HT-29 (cell line): ENCODE data around the gene RNFT2. TPM values are rescaled to one million over a fixed set of nuclear protein-coding genes. Genes with fewer than 3 reads are reported as not detected.
"Not testable (repeated sequence)": the region's sequence is repeated elsewhere in the genome, so short reads cannot be mapped to it uniquely, and the experiment has no call there.

Source experiments
- DNase-seq: peaks from one replicate; pipeline ENCODE4 v3.0.0-alpha.2; 2015; ENCODE audit warnings: low spot score
- total RNA-seq: library from RNA; depleted of rRNA; stranded (reverse); fragments of >200 nt; shearing (Covaris generic); gene quantifications from 2 replicates; pipeline ENCODE4 v1.2.3, GENCODE V29; 2014

The RNFT2 gene
- total RNA-seq, 1 experiment from 2014 or later, result 16.2 TPM

DNA sequence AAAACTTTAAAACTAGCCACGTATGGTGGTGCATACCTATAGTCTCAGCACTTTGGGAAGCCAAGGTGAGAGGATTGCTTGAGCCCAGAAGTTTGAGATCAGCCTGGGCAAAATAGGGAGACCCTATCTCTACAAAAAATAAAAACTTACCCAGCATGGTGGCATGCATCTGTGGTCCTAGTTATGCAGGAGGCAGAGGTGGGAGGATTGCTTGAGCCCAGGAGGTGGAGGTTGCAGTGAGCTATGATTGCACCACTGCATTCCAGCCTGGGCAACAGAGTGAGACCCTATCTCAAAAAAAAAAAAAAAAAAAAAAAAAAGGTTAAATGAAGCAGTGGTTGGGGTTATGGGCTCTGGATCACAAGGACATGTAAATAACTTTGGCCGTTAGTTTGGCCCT is 4.7 kb downstream of the RNFT2 start:
- DNase-seq, result not testable (repeated sequence)

DNA sequence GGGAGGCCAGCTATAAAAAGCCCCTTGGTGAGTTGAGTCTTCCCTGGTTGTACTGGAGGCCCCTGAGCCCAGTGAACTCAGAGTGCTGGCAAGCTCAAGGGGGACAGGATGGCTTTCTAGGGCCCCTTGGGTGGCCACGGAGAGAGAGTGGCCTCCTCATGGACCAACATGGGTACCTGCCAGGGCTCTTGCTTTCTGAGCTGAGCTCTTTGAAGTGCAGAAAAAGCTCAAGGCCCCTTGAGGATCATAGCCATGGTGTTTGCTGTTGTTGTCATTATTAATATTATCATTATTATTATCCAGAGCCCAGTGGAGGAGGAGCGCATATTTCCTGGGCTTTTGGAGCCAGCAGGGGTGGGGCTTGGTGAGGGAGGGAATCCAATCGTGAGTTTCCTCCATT is 6.7 kb downstream of the RNFT2 start:
- no peak for DNase-seq

DNA sequence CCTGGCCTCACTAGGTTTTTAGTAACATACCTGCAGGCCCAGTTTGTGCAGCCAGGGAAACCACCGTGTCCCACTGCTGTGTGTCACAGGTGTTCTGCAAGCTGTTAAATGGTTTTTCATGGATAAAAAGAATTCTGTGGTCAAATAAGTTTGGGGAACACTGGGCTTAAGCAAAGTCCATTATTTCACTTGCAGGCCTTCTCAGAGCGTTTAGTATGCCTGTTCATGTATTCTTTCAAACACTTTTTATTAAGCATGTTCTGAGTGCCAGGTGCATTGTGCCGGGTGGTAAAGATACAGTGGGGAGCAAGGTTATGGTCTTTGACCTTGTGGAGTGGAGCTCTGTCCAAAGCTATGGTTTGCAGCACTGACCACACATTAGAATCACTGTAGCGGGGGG is 7.4 kb downstream of the RNFT2 start:
- DNase-seq, result no peak

DNA sequence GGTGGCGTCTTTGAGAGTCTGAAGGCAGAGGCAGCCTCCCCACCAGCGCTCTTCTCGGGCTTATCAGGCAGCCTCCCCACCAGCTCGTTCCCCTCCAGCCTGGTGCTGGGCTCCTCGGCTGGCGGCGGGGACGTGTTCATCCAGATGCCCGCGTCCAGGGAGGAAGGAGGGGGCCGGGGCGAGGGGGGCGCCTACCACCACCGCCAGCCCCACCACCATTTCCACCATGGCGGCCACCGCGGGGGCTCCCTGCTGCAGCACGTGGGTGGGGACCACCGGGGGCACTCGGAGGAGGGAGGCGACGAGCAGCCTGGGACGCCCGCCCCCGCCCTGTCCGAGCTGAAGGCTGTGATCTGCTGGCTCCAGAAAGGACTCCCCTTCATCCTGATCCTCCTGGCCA is 11.8 kb downstream of the RNFT2 start:
- DNase-seq, result no peak

DNA sequence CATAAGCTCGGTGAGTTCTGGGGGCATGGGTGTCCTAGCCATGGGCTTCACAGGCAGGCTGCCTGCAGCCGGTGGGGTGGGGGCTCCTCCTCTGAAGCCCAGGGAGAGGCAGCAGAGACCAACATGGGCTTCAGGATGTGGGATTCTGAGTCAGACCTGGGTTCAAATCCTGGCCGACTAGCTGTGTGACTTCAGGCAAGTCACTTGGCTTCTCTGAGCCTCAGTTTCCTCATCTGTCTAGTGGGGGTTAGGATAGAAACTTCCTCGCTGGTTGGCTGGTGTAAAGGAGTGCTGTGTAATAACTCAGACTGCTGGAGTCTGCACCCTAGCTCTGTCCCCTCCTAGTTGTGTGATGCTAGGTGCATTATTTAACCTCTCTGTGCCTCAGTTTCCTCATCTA is 12.2 kb downstream of the RNFT2 start:
- DNase-seq, result no peak

DNA sequence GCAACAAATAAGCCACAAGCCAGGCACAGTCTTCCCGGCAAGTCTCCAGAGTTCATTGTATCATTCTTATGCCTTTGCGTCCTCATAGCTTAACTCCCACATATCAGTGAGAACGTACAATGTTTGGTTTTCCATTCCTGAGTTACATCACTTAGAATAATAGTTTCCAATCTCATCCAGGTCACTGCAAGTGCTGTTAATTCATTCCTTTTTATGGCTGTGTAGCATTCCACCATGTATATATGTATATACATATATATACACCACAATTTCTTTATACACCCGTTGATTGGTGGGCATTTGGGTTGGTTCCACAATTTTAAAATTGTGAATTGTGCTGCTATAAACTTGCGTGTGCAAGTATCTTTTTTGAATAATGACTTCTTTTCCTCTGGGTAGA is 16.0 kb downstream of the RNFT2 start:
- DNase-seq, result not testable (repeated sequence)

DNA sequence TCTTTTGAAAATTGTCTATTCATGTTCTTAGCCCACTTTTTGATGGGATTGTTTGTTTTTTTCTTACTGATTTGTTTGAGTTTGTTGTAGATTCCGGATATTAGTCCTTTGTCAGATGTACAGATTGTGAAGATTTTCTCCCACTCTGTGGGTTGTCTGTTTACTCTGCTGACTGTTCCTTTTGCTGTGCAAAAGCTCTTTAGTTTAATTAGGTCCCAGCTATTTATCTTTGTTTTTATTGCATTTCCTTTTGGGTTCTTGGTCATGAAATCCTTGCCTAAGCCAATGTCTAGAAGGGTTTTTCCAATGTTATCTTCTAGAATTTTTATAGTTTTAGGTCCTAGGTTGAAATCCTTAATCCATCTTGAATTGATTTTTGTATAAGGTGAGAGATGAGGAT is 16.7 kb downstream of the RNFT2 start:
- DNase-seq, result not testable (repeated sequence)

DNA sequence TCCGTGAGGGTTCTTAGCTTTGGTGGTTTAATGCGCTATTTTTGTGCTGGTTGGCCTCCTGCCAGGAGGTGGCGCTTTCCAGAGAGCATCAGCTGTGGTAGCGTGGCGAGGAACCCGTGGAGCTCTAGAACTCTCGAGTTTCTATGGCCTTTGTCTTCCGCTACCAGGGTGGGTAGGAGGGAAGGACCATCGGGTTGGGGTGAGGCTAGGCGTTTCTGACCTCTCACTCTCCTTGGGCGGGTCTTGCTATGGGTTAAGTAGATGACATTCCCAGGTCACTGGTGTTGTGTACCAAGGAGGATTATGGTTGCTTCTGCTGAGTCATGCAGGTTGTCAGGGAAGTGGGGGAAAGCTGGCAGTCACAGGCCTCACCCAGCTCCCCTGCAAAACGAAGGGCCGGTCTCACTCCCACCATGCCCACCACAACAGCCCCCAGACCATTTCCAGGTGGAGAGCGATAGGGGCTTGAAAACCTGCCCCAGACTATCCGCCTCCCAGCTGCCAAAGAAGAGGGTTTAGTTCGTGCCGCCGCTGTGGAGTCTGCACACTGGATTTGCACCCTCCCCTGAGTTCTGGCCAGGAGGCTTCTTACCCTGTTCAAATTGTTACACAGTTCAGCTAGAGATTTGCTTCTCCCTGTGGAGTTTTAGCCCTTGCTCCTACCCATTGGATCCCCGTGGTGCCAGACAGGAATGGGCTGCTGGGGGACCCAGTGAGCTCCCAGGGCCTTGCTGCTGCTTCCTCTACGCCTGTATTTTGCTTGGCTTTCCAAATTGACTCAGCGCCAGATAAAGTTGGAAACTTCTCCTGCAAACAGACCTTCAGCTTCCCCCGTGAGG is 21.9 kb downstream of the RNFT2 start:
- no peak for DNase-seq

DNA sequence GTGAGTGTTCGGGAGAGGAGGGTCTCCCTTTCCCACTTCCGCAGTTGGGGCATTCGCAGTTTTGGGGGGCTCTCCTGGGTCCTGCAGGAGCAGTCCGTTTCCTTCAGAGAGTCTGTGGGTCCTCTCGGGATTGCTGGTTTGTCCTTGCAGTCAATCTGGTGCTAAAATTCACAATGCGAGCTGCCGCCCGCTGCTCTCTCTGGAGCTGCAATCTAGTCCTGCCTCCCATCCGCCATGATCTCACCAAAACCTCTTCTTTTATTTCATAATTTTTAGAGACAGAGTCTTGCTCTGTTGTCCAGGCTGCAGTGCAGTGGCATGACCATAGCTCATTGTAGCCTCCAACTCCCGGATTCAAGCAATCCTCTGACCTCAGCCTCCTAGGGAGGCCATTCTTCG is 22.5 kb downstream of the RNFT2 start:
- no peak for DNase-seq

DNA sequence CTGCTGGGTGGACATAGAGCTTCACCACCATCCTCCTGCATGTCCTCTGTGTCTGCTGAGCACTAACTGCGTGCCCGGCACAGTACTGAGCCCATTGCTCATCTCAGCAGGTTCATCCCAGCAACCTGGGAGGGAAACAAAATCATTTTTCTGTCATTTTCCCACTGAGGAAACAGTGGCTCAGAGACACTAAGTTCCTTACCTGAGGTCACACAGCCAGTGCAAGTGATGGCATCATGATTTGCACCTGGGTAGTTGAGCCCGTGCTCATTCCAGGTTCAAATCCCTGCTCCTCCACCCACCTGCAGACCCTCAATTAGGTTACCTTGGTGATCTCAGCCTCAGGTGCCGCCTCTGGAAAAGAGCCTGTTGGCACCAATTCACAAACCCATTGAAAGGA is 23.4 kb downstream of the RNFT2 start:
- no peak for DNase-seq

DNA sequence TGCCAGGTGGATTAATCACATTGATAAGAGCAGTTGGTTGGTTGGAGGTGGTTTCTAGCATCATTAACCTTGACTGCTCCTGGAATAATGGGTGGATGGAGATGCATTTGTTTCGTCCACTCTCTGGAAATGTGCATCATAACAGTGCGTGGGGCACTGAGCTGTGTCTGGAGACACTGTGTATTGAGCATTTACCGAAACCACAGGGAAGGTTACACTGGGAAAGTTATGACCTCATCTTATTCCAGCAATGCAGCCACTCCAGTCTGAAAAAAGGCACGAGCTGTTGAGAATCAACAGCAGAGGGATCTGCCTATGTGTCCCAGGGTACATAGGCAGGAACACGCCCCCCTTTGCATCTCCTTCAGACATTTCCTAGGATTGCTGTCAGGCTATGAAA is 27.2 kb downstream of the RNFT2 start:
- DNase-seq, result no peak

DNA sequence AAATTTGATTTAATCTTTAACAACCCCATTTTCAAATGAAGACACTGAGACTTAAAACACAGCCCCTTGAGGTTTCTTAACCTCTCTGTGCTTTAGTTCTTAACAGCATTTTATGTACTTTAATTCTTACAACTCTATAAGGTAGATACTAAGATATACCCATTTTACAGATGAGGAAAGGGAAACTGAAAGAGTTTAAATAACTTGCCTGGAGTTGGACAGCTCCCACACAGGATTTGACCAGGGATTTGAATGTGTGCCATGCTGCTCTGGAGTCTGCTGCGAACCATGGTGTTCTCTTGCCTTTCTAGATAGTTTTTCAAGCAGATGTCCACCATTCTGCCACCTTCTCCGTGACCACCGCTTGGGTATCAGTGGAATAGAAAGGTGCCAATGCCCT is 28.2 kb downstream of the RNFT2 start:
- DNase-seq, result no peak

DNA sequence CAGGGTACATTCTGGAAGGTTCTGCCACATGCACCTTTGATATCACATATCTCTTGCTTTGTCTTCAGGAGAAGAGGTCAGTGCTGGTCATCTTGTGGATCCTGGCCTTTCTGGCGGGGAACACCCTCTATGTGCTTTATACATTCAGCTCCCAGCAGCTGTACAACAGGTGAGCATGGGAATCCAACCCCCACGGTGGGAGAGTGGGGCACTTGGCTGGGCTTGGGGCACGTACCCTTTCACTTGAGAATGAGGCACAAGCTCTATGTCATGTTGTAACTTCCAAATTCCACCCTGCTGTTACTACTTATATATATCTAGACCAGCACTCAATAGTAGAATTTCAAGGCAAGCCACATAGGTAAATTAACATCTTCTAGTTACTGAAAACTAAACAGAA is 28.6 kb downstream of the RNFT2 start:
- no peak for DNase-seq

DNA sequence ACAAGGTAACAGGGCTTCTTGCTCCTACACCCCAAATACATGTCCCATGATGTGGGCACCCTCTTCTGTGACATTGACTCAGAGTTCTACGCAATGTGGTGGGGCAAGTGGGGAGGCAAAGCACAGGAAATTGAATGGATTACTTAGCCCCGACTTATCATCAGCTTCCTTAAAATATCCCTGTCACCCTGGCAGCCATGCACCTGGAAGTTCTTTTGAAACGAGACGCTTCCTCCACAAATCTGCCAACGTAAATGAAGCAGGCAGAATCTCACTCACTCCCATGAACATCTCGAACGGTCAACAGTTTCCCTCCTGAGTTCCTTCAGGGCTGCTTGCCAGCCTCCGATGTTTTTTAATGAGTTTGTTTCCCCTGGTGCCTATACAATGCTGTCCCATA is 33.5 kb downstream of the RNFT2 start:
- DNase-seq, result no peak

DNA sequence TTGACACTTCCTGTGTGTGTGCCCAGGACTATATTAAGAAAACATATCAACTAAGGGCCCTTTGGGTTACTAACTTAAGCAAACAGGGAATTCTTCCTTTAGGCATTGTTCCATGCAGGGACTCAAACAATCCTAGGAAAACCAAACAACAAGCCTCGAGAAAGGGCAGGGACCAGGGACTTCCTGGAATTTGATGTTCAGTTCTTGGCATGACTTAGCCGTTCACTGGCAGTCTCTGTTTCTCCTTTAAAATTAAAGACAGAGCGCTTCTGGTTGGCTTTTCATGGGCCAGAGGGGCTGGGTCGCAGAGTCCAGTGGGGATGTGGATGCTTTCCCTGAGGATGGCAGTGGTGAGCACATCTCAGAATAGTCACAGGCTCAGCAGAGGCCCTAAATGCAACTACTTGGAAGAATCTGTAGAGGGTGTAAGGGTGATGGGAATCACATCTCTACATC is 35.2 kb downstream of the RNFT2 start:
- DNase-seq, result peak; percentile 15

DNA sequence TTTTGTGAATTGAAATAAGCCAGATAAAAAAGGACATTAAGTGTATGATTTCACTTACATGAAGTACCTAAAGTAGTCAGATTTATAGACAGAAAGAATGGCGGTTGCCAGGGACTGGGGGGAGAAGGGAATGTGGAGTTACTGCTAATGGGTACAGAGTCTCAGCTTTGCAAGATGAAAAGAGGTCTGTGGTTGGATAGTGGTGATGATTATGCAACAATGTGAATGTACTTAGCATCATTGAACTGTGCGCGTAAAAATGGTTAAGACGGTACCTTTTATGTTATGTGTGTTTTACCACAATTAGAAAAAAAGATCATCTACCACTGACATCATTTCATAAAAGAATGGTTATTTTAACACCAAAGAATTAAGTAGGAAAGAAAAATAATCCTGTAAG is 35.9 kb downstream of the RNFT2 start:
- DNase-seq, result no peak

DNA sequence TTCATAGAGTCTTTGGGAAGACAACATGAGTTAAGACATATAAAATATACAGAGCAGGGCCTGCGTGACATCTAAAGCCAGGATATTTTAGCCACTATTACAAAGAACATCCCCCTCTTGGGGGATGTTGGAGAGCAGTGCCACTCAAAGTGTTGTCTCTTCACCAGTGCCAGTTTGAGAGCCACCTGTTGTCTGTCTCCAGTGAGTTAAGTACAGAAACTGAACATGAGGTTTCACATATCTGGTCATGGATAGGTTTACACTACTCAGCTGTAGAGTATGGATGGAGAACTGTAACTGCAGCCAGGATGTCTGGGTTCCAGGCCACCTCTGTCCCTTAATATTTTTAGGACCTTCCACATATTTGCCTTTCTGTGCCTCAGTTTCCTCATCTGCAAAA is 39.1 kb downstream of the RNFT2 start:
- no peak for DNase-seq

DNA sequence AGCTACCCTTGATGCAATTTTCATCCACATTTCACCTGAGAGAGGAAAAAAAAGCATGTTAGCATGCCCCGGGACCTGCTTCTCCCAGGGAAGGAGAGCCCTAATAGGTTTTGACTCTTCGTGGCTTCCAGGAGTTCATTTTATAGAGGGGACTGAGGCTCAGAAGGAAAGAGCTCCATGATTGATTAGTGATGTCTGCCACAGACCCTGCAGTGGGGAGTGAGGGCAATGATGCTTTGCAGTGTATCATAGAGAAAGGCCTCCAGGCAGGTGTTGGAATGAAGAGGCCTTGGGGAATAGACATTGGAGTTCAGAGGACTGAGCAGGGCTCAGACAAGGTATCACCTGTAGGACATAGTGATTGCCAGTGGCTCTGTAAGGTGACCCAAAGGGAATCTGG is 41.5 kb downstream of the RNFT2 start:
- no peak for DNase-seq

DNA sequence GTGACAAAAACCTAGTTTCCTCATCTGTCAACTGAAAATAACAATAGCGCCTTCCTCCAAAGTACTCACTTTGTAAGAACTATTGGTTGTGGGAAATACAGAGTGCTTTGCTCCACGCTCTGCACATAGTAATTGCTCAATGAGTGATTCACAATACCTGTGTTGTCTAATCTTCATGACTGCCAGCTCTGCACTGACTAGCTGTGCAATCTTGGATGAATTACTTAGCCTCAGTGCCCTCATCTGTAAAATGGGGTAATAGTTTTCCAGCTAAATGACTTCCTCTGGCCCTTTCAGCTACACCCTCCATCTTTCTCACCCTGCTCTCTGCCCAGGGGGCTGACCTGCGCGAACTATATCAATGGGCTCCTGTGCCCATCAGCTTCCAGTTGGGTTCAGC is 42.8 kb downstream of the RNFT2 start:
- DNase-seq, result no peak

DNA sequence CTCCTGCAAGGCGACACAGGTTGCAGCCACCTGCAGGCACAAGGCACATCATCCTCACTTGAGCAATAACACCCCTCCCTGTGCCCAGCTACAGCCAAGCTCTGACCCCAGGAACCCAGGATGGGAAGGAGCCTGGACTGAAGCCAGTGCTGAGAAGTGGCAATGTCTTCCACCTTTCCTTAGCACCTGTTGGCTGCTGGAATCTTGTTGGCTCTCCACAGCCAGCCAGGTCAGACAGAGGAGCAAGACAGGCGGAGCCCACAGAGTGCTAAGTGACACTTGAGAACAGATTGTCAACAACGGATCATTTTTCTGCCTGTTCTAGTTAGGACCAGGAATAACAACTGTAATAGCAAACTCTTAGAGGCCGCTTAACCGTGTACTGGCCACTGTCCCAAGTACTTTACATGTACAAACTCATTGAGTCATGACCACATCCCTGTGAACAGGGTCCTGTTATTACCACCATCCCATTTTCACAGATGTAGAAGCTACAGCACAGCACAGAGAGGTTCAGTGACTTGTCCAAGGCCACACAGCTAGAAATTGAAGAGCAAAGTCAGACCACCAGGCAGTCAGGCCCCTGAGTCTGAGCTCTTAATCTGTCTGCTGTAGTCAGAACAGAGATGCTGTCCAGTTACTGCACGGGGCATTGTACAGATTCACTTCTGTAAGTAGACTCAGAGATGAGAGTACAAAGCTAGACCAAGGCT is 45.6 kb downstream of the RNFT2 start:
- no peak for DNase-seq

DNA sequence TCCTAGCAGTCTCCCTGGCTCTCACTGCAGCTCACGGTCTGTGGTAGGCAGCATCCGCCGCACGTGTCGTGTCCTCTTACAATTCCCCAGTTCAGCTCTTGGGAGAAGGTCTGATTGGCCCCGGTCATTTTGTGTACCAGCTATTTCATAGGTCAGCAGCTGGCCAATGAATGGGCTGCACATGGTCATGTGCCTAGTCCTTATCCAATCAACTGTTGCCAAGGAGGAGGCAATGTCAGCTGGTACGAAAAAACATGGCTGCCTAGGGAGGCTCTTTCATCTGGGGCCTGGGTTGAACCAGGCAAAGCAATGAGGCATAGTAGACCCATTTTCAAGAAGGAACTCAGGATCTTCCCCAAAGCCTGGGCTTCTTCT is 46.1 kb downstream of the RNFT2 start:
- DNase-seq, result no peak

DNA sequence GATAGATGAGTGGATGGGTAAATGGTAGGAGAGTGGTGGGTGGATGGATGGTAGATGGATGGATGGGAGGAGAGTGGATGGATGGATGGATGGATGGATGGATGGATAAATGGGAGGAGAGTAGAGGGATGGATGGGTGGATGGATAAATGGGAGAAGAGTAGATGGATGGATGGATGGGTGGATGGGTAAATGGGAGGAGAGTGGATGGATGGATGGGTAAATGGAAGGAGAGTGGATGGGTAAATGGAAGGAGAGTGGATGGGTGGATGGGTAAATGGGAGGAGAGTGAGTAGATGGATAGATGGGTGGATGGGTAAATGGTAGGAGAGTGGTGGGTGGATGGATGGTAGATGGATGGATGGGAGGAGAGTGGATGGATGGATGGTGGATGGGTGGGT is 51.4 kb downstream of the RNFT2 start:
- not testable (repeated sequence) for DNase-seq

DNA sequence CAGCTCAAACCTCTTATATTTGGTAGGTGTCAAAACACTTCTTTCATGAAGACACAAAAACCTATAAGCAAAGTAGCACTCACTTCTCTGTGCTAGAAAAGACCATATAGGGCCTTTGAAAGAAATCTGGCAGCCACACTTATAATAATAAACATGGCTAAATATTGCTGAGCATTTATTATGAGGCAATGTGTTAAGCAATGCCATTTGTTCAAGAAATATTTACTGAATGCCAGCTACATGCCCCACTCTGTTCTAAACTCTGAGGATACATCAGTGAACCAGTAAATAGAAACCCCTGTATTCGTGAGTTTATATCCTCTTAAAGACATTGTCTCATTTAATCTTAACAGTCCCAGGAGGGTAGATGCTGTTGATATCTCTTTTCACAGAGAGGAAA is 52.0 kb downstream of the RNFT2 start:
- no peak for DNase-seq
